ENCODE data around the gene SPTLC1. TPM values are rescaled to one million over a fixed set of nuclear protein-coding genes. Genes with fewer than 3 reads are reported as not detected.
"Not testable (repeated sequence)": the region's sequence is repeated elsewhere in the genome, so short reads cannot be mapped to it uniquely, and the experiment has no call there.

The SPTLC1 gene
- total RNA-seq, 6 experiments from 2014 or later: 12.4 to 25.3 (median 19.3) TPM

GRCh38 chr9:92026206-92027002 is 88.8 kb downstream of the SPTLC1 start:
- WGBS (ENCODE audit: insufficient coverage, low coverage, low lambda C conversion rate, missing lambda C conversion rate): 91% methylated on average over 14 of the region's 31 CpGs
- Histone ChIP-seq H3K4me1 (no peaks in the 10 kb centered on the region), H3K9me3 (no peaks in the 10 kb centered on the region), H3K36me3 (no peaks in the 10 kb centered on the region), H3K27me3 (no peaks in the 10 kb centered on the region), H3K27ac (no peak overlapping the region), H3K4me3 (no peak overlapping the region)
- no peak for TF ChIP-seq POLR2A (IDR thresholded peaks at IDR 0.05)
- no peak for TF ChIP-seq CTCF (IDR thresholded peaks at IDR 0.05)
- intact Hi-C loops (cut with DNase I): no loop called here
- ATAC-seq (no peak), DNase-seq (no peak)

GRCh38 chr9:92021785-92022541 is 93.2 kb downstream of the SPTLC1 start:
- H3K4me3 ChIP-seq; H3K4me1 ChIP-seq; H3K27me3 ChIP-seq; ATAC-seq; H3K9me3 ChIP-seq; DNase-seq; H3K36me3 ChIP-seq; intact Hi-C loops (cut with DNase I); H3K27ac ChIP-seq: not testable (repeated sequence)
- 56% methylated on average over 6 of the region's 7 CpGs for WGBS (ENCODE audit: insufficient coverage, low coverage, low lambda C conversion rate, missing lambda C conversion rate)

- DNase-seq (no peak), ATAC-seq (no peak)
- intact Hi-C loops (cut with DNase I): no loop called here
- Histone ChIP-seq H3K36me3 (no peaks in the 10 kb centered on the region), H3K27me3 (no peaks in the 10 kb centered on the region), H3K27ac (no peak overlapping the region), H3K4me1 (no peaks in the 10 kb centered on the region), H3K4me3 (no peak overlapping the region), H3K9me3 (no peaks in the 10 kb centered on the region)
- 60% methylated on average over 4 of the region's 5 CpGs for WGBS (ENCODE audit: insufficient coverage, low coverage, low lambda C conversion rate, missing lambda C conversion rate)
- no peak for TF ChIP-seq POLR2A (IDR thresholded peaks at IDR 0.05)
- TF ChIP-seq CTCF (IDR thresholded peaks at IDR 0.05): no peak
These were observed 95.6 kb downstream of the SPTLC1 start for GRCh38 chr9:92019658-92020057.

GRCh38 chr9:92010705-92011536 is 104.3 kb downstream of the SPTLC1 start:
- ATAC-seq: peak; percentile 90 to 97 (median 94)
- no peak overlapping the region for H3K4me3 ChIP-seq
- no peaks in the 10 kb centered on the region for H3K36me3 ChIP-seq
- intact Hi-C loops (cut with DNase I): no loop called here
- no peak for TF ChIP-seq CTCF (IDR thresholded peaks at IDR 0.05)
- no peaks in the 10 kb centered on the region for H3K9me3 ChIP-seq
- DNase-seq: peak in 1 of 3 donors; percentile 57
- peak overlapping the region in 2 of 3 donors; percentile 66 to 70 for H3K27ac ChIP-seq
- no peaks in the 10 kb centered on the region for H3K27me3 ChIP-seq
- WGBS (ENCODE audit: insufficient coverage, low coverage, low lambda C conversion rate, missing lambda C conversion rate): 85% methylated on average over 2 of the region's 2 CpGs
- H3K4me1 ChIP-seq: peaks cover 0 to 10% (median 0%) of the 10 kb centered on the region in 4 donors

- DNase-seq: peak in 2 of 3 donors; percentile 66 to 68
- H3K36me3 ChIP-seq; H3K4me3 ChIP-seq; intact Hi-C loops (cut with DNase I); H3K9me3 ChIP-seq; H3K27me3 ChIP-seq: not testable (repeated sequence)
- H3K4me1 ChIP-seq: peaks cover 0 to 10% (median 0%) of the 10 kb centered on the region in 4 donors
- peak; percentile 59 to 82 (median 77) for ATAC-seq
- 25% methylated on average over 7 of the region's 8 CpGs for WGBS (ENCODE audit: insufficient coverage, low coverage, low lambda C conversion rate, missing lambda C conversion rate)
- peak overlapping the region in 2 of 3 donors; percentile 66 to 70 for H3K27ac ChIP-seq
These were observed 105.0 kb downstream of the SPTLC1 start for GRCh38 chr9:92010253-92010652.
